ENCODE measurements around the gene HPS1. TPM values are rescaled to one million over a fixed set of nuclear protein-coding genes. Genes with fewer than 3 reads are reported as not detected.

Gene HPS1
- polyA plus RNA-seq, 1 of the 3 experiments (the other 2 are of a cell fraction) = 41.4 TPM

DNA sequence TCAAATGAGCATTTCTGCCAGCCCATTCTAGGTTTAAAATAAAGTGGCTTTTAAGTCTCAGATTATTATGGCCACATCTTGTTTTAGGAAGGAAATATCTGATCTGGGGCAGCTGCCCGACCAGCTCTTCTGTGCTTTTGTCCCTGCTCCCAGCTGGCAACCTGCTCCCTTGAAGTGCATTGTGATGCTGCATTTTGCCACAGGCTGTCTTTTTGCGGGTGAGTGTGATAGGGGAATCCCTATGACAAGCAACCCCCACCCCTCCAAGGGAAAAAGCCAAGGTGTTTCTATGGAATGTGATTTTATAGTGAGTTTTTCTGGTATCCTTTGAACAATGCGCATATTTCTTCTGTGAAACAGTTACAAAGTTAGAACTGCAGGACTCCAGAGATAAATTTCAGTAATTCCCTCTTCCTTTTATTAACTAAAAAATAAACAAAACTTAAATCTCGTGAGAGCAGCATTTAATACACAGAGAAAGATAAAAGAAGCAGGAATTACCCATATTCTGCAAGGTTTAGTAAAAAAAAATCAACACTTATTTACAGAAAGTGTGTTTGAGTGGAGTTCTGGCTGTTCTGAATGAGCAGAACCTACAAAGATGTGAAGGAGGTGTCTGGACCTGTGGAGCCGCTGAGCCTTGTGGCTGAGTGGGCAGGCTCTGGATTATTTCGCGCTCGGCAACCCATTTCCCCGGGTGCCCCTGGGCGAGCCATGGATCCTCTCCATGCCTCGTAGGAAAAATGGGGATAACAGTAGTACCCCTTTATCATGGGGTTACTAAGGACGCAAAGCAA, 10.1 kb upstream of the HPS1 start:
- H3K9ac ChIP-seq = no peak overlapping the region
- H2AFZ ChIP-seq (ENCODE audit: low read depth) = no peak overlapping the region
- TF ChIP-seq, protein P1, sequence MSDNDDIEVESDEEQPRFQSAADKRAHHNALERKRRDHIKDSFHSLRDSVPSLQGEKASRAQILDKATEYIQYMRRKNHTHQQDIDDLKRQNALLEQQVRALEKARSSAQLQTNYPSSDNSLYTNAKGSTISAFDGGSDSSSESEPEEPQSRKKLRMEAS (IDR thresholded peaks at IDR 0.05; ENCODE audit: low read depth) = no peak
- TF ChIP-seq, protein P2, sequence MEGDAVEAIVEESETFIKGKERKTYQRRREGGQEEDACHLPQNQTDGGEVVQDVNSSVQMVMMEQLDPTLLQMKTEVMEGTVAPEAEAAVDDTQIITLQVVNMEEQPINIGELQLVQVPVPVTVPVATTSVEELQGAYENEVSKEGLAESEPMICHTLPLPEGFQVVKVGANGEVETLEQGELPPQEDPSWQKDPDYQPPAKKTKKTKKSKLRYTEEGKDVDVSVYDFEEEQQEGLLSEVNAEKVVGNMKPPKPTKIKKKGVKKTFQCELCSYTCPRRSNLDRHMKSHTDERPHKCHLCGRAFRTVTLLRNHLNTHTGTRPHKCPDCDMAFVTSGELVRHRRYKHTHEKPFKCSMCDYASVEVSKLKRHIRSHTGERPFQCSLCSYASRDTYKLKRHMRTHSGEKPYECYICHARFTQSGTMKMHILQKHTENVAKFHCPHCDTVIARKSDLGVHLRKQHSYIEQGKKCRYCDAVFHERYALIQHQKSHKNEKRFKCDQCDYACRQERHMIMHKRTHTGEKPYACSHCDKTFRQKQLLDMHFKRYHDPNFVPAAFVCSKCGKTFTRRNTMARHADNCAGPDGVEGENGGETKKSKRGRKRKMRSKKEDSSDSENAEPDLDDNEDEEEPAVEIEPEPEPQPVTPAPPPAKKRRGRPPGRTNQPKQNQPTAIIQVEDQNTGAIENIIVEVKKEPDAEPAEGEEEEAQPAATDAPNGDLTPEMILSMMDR (IDR thresholded peaks at IDR 0.05) = no peak
- TF ChIP-seq YY1 (IDR thresholded peaks at IDR 0.05; ENCODE audit: low read depth) (no peak), EP300 (IDR thresholded peaks at IDR 0.05; ENCODE audit: borderline replicate concordance in 1 of 2, low read depth in 1 of 2, low read length in 1 of 2) (no peak), RCOR1 (IDR thresholded peaks at IDR 0.05; ENCODE audit: low read length) (no peak), RAD21 (IDR thresholded peaks at IDR 0.05; ENCODE audit: low read length) (no peak), TCF12 (IDR thresholded peaks at IDR 0.05) (no peak), JUND (IDR thresholded peaks at IDR 0.05) (no peak), EZH2phosphoT487 (IDR thresholded peaks at IDR 0.05; ENCODE audit: borderline replicate concordance, low read depth) (no peak), GATA2 (CRISPR knock-in tag; IDR thresholded peaks at IDR 0.05) (no peak), TEAD4 (IDR thresholded peaks at IDR 0.05; ENCODE audit: borderline replicate concordance, insufficient read depth) (no peak), NRF1 (IDR thresholded peaks at IDR 0.05; ENCODE audit: low read depth, low read length) (no peak), RFX5 (IDR thresholded peaks at IDR 0.05; ENCODE audit: low read length) (no peak), RXRA (IDR thresholded peaks at IDR 0.05; ENCODE audit: borderline replicate concordance, low read depth) (no peak), POLR2AphosphoS5 (IDR thresholded peaks at IDR 0.05; ENCODE audit: low read depth, low read length) (no peak)
- TF ChIP-seq, protein P3, sequence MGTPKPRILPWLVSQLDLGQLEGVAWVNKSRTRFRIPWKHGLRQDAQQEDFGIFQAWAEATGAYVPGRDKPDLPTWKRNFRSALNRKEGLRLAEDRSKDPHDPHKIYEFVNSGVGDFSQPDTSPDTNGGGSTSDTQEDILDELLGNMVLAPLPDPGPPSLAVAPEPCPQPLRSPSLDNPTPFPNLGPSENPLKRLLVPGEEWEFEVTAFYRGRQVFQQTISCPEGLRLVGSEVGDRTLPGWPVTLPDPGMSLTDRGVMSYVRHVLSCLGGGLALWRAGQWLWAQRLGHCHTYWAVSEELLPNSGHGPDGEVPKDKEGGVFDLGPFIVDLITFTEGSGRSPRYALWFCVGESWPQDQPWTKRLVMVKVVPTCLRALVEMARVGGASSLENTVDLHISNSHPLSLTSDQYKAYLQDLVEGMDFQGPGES (IDR thresholded peaks at IDR 0.05; ENCODE audit: low read depth, low read length) = no peak
- TF ChIP-seq, protein P4, sequence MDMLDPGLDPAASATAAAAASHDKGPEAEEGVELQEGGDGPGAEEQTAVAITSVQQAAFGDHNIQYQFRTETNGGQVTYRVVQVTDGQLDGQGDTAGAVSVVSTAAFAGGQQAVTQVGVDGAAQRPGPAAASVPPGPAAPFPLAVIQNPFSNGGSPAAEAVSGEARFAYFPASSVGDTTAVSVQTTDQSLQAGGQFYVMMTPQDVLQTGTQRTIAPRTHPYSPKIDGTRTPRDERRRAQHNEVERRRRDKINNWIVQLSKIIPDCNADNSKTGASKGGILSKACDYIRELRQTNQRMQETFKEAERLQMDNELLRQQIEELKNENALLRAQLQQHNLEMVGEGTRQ (IDR thresholded peaks at IDR 0.05; ENCODE audit: borderline replicate concordance, low read depth, low read length) = no peak
- TF ChIP-seq, protein P5, sequence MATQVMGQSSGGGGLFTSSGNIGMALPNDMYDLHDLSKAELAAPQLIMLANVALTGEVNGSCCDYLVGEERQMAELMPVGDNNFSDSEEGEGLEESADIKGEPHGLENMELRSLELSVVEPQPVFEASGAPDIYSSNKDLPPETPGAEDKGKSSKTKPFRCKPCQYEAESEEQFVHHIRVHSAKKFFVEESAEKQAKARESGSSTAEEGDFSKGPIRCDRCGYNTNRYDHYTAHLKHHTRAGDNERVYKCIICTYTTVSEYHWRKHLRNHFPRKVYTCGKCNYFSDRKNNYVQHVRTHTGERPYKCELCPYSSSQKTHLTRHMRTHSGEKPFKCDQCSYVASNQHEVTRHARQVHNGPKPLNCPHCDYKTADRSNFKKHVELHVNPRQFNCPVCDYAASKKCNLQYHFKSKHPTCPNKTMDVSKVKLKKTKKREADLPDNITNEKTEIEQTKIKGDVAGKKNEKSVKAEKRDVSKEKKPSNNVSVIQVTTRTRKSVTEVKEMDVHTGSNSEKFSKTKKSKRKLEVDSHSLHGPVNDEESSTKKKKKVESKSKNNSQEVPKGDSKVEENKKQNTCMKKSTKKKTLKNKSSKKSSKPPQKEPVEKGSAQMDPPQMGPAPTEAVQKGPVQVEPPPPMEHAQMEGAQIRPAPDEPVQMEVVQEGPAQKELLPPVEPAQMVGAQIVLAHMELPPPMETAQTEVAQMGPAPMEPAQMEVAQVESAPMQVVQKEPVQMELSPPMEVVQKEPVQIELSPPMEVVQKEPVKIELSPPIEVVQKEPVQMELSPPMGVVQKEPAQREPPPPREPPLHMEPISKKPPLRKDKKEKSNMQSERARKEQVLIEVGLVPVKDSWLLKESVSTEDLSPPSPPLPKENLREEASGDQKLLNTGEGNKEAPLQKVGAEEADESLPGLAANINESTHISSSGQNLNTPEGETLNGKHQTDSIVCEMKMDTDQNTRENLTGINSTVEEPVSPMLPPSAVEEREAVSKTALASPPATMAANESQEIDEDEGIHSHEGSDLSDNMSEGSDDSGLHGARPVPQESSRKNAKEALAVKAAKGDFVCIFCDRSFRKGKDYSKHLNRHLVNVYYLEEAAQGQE (IDR thresholded peaks at IDR 0.05; ENCODE audit: low read depth, low read length) = no peak
- H3K9me2 ChIP-seq = no peaks in the 10 kb centered on the region; the same call in 1 of the 2 replicates
- H3K36me3 ChIP-seq (replicated peaks in 1 of 2; ENCODE audit: control insufficient read depth in 1 of 2, insufficient read depth in 2 of 2, low read length in 1 of 2) = no peaks in the 10 kb centered on the region
- H3K79me2 ChIP-seq (ENCODE audit: insufficient read depth) = no peaks in the 10 kb centered on the region
- H3K4me2 ChIP-seq = no peak overlapping the region
- H3K4me3 ChIP-seq (ENCODE audit: low read depth in 2 of 2, low read length in 1 of 2) = no peak overlapping the region
- no peak overlapping the region for H3K27ac ChIP-seq (ENCODE audit: low read depth in 2 of 2, low read length in 1 of 2)
- POLR2A ChIA-PET = no interaction called here
- H3K27me3 ChIP-seq (ENCODE audit: insufficient read depth) = no peaks in the 10 kb centered on the region; the same call in 1 of the 2 replicates
- no peaks in the 10 kb centered on the region for H4K20me1 ChIP-seq (ENCODE audit: insufficient read depth)
- CTCF ChIA-PET = interaction anchor here (0.8 to 3.1 kb wide), 4 partner anchors 10 to 214 kb away, joined by 4 to 13 read pairs (median 6); no protein-coding TSS in a partner anchor
- peak; percentile 42 for DNase-seq
- H3F3A ChIP-seq (replicated peaks; ENCODE audit: insufficient read depth) = peaks cover 4% of the 10 kb centered on the region
- WGBS (ENCODE audit: low lambda C conversion rate) = 73% methylated on average over 12 of the region's 12 CpGs
- H3K9me3 ChIP-seq = no peaks in the 10 kb centered on the region
- H3K4me1 ChIP-seq (ENCODE audit: control insufficient read depth in 1 of 2, insufficient read depth in 2 of 2, low read depth in 1 of 2, low read length in 1 of 2) = peaks cover 0 to 20% of the 10 kb centered on the region in 2 experiments; a peak in 2 of 4 replicates

All from SK-N-SH (cell line).